HEK293 (cell line): ENCODE measurements around the gene C5orf34.

ENCODE experiments used
- CTCF ChIA-PET: fragments of 350-600 bp; formaldehyde crosslinking; extraction: SDS; loops from one replicate; lab custom pipeline; 2021; ENCODE audit warnings: antibody characterized with exemption; lab: Yijun Ruan, JAX
- POLR2A ChIA-PET: fragments of 300-600 bp; formaldehyde crosslinking; extraction: SDS; loops from one replicate; lab custom pipeline; 2020; ENCODE audit warnings: antibody characterized with exemption, inconsistent platforms; lab: Yijun Ruan, JAX
- H3K27ac ChIP-seq: fragments of 200-500 bp; sonication (Bioruptor generic); 2 replicates; pipeline ENCODE4 v1.5.1; 2014; ENCODE audit warnings: low read depth, low read length, control low read depth, inconsistent platforms; ENCODE audit errors: extremely low read depth
- H3K36me3 ChIP-seq, 2 experiments: fragments of 200-500 bp in 1 of 2; sonication (Bioruptor generic) in 1 of 2; 1 replicate in 1 of 2; 2 replicates in 1 of 2; pipeline ENCODE4 v1.5.1; 2014 to 2017; ENCODE audit warnings: inconsistent platforms in 2 of 2, low read length in 2 of 2; ENCODE audit not compliant: control insufficient read depth in 2 of 2, insufficient read depth in 1 of 2
- H3K4me1 ChIP-seq: fragments of 200-500 bp; sonication (Bioruptor generic); 2 replicates; pipeline ENCODE4 v1.5.1; 2014; ENCODE audit warnings: mild to moderate bottlenecking, low read length, inconsistent platforms; ENCODE audit not compliant: control insufficient read depth, insufficient read depth
- H3K4me3 ChIP-seq: 2 replicates; pipeline ENCODE4 v1.5.1; 2011; ENCODE audit warnings: low read depth, mild to moderate bottlenecking, control low read depth, low read length, moderate library complexity
- H3K9me3 ChIP-seq: fragments of 200-500 bp; sonication (Bioruptor generic); 2 replicates; pipeline ENCODE4 v1.5.1; 2014; ENCODE audit warnings: low read depth, low read length, inconsistent platforms; ENCODE audit not compliant: control insufficient read depth, insufficient read depth
- AEBP2 ChIP-seq: fragments of 450-650 bp; formaldehyde crosslinking; IDR thresholded peaks from 2 replicates; pipeline ENCODE4 v1.5.1; 2016; ENCODE audit warnings: missing biosample characterization, missing genetic modification characterization, borderline replicate concordance
- HOXA7 ChIP-seq: sonication (generic); formaldehyde crosslinking; IDR thresholded peaks from 2 replicates; pipeline ENCODE4 v1.8.1; 2022; ENCODE audit warnings: missing genetic modification reagents, borderline replicate concordance
- OSR2 ChIP-seq: fragments of 450-650 bp; formaldehyde crosslinking; IDR thresholded peaks from 2 replicates; pipeline ENCODE4 v1.5.1; 2016; ENCODE audit warnings: missing biosample characterization, missing genetic modification characterization
- PRDM10 ChIP-seq: fragments of 450-650 bp; formaldehyde crosslinking; IDR thresholded peaks from 2 replicates; pipeline ENCODE4 v1.5.1; 2016; ENCODE audit warnings: missing biosample characterization, missing genetic modification characterization
- REPIN1 ChIP-seq: fragments of 450-650 bp; formaldehyde crosslinking; IDR thresholded peaks from 2 replicates; pipeline ENCODE4 v1.5.1; 2017; ENCODE audit warnings: missing biosample characterization, missing genetic modification characterization, low read depth
- ZBTB20 ChIP-seq: fragments of 450-650 bp; formaldehyde crosslinking; IDR thresholded peaks from 2 replicates; pipeline ENCODE4 v1.5.1; 2016; ENCODE audit warnings: missing biosample characterization, missing genetic modification characterization
- ZNF140 ChIP-seq: fragments of 450-650 bp; formaldehyde crosslinking; IDR thresholded peaks from 2 replicates; pipeline ENCODE4 v1.5.1; 2016; ENCODE audit warnings: missing biosample characterization, missing genetic modification characterization
- ZNF148 ChIP-seq: fragments of 450-650 bp; formaldehyde crosslinking; IDR thresholded peaks from 2 replicates; pipeline ENCODE4 v1.5.0; 2017; ENCODE audit warnings: missing biosample characterization, missing genetic modification characterization, borderline replicate concordance
- ZNF202 ChIP-seq: fragments of 450-650 bp; formaldehyde crosslinking; IDR thresholded peaks from 2 replicates; pipeline ENCODE4 v1.5.1; 2016; ENCODE audit warnings: missing biosample characterization, missing genetic modification characterization, borderline replicate concordance
- ZNF324 ChIP-seq: fragments of 450-650 bp; formaldehyde crosslinking; IDR thresholded peaks from 2 replicates; pipeline ENCODE4 v1.5.1; 2016; ENCODE audit warnings: missing biosample characterization, missing genetic modification characterization
- ZNF423 ChIP-seq: fragments of 450-650 bp; formaldehyde crosslinking; IDR thresholded peaks from 2 replicates; pipeline ENCODE4 v1.5.1; 2016; ENCODE audit warnings: missing biosample characterization, missing genetic modification characterization
- ZNF518A ChIP-seq: fragments of 450-650 bp; formaldehyde crosslinking; conservative IDR thresholded peaks from 2 replicates; pipeline ENCODE4 v1.5.1; 2016; ENCODE audit warnings: low read depth, missing biosample characterization, missing genetic modification characterization
- ZNF549 ChIP-seq: fragments of 450-650 bp; IDR thresholded peaks from 2 replicates; pipeline ENCODE4 v1.5.1; 2018; ENCODE audit warnings: missing biosample characterization, missing genetic modification characterization, mild to moderate bottlenecking, inconsistent platforms, moderate library complexity
- ZNF560 ChIP-seq: fragments of 450-650 bp; formaldehyde crosslinking; IDR thresholded peaks from 2 replicates; pipeline ENCODE4 v1.5.1; 2017; ENCODE audit warnings: missing biosample characterization, missing genetic modification characterization, borderline replicate concordance
- ZNF610 ChIP-seq: fragments of 450-650 bp; formaldehyde crosslinking; IDR thresholded peaks from 2 replicates; pipeline ENCODE4 v1.5.1; 2016; ENCODE audit warnings: missing biosample characterization, missing genetic modification characterization, borderline replicate concordance
- ZNF701 ChIP-seq: fragments of 450-650 bp; formaldehyde crosslinking; IDR thresholded peaks from 2 replicates; pipeline ENCODE4 v1.5.1; 2016; ENCODE audit warnings: missing biosample characterization, missing genetic modification characterization
- ZNF707 ChIP-seq: fragments of 450-650 bp; formaldehyde crosslinking; IDR thresholded peaks from 2 replicates; pipeline ENCODE4 v1.5.1; 2016; ENCODE audit warnings: missing biosample characterization, missing genetic modification characterization
- ZNF777 ChIP-seq: fragments of 450-650 bp; formaldehyde crosslinking; IDR thresholded peaks from 2 replicates; pipeline ENCODE4 v1.5.1; 2017; ENCODE audit warnings: missing biosample characterization, missing genetic modification characterization, borderline replicate concordance
- ZSCAN30 ChIP-seq: fragments of 450-650 bp; IDR thresholded peaks from 2 replicates; pipeline ENCODE4 v1.5.1; 2018; ENCODE audit warnings: missing biosample characterization, mild to moderate bottlenecking, missing genetic modification characterization, moderate library complexity

Gene C5orf34

GRCh38 chr5:43498581-43498980 lies 16.4 kb downstream of the C5orf34 start:
- Histone ChIP-seq H3K27ac (no peak overlapping the region), H3K4me3 (no peak overlapping the region), H3K36me3 (peaks cover 34 to 42% of the 10 kb centered on the region in 2 experiments), H3K4me1 (no peaks in the 10 kb centered on the region), H3K9me3 (no peaks in the 10 kb centered on the region)
- POLR2A ChIA-PET, result interaction anchor here (1.1 kb wide), 1 partner anchor 15 kb away, joined by 4 read pairs; the partner anchor contains the start of gene TMEM267
- TF ChIP-seq ZNF140 (tag by site-specific recombination) (no peak), OSR2 (tag by site-specific recombination) (no peak), ZNF202 (tag by site-specific recombination) (no peak), ZNF549 (tag by site-specific recombination) (no peak), ZNF518A (tag by site-specific recombination) (no peak), AEBP2 (tag by site-specific recombination) (no peak), ZNF701 (tag by site-specific recombination) (no peak), ZNF148 (tag by site-specific recombination) (no peak), ZNF324 (no peak), PRDM10 (tag by site-specific recombination) (no peak), ZNF423 (tag by site-specific recombination) (no peak), ZSCAN30 (tag by site-specific recombination) (no peak), ZNF560 (no peak), ZNF707 (tag by site-specific recombination) (no peak), ZNF777 (tag by site-specific recombination) (no peak), HOXA7 (no peak), ZBTB20 (tag by site-specific recombination) (no peak), REPIN1 (no peak), ZNF610 (tag by site-specific recombination) (no peak)
- CTCF ChIA-PET, result interaction anchor here (0.5 to 1.8 kb wide), 2 partner anchors 9 to 14 kb away, joined by 3 to 4 read pairs; partner anchors contain the start of gene TMEM267
